Esophagus squamous epithelium (tissue), 4 donors: ENCODE measurements around the gene HMG20A.

Experiments
- CTCF ChIP-seq, 6 experiments: fragments of 450-650 bp in 4 of 6; fragments of 200-600 bp in 2 of 6; sonication (generic) in 2 of 6; IDR thresholded peaks; one replicate each; pipeline ENCODE4 v1.5.1; 2016 to 2019; ENCODE audit warnings: antibody characterized with exemption in 6 of 6, mild to moderate bottlenecking in 4 of 6, moderate library complexity in 4 of 6
- POLR2A ChIP-seq, 4 donors: fragments of 450-650 bp; IDR thresholded peaks; one replicate each; pipeline ENCODE4 v1.6.1; 2017; ENCODE audit warnings: antibody characterized with exemption in 4 of 4, mild to moderate bottlenecking in 4 of 4, moderate library complexity in 3 of 4

- no peak for TF ChIP-seq POLR2A (IDR thresholded peaks at IDR 0.05)
- TF ChIP-seq CTCF (IDR thresholded peaks at IDR 0.05), result no peak
Measured at GRCh38 chr15:77391372-77391951, 29.2 kb upstream of the HMG20A start.
